ENCODE data around the gene SLC6A12.

SLC6A12 gene

DNA sequence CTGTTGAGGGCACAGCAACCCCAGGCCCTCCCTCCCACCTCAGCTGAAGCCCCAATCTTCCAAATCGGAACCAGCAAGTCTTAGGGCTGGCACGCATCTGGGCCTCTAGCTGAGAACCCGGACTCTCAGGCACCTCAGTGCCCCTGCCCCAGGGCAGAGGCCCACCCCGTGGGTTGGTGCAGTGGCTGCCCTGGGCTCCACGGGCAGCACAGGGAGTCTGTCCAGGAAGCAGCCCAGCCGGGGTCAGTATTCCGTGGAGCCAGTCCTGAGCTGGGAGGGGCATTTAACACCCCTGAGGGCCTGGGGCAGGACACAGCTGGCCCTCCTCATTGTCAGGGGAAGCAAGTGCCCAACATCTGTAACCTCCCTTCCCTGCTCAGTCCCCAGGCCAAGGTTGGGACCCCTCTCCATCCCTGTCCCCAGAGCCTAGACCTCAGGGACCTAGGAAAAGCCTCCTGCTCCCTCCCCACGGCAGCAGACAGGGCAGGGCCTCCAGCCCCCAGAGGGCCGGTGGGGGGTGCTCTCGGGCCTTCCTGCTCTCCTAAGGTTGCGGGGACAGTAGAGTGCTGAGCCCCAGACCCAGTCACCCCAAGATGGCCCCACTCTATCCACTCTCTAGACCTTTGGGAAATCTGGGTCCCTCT lies 36.5 kb downstream of the SLC6A12 start:
- no peak for DNase-seq (ENCODE audit: low spot score)

GRCh38 chr12:176321-177181 lies 37.4 kb downstream of the SLC6A12 start:
- peak; percentile 75 for DNase-seq (ENCODE audit: low spot score)

- no peak for DNase-seq (ENCODE audit: low spot score)
Observed at GRCh38 chr12:175759-176158, 38.2 kb downstream of the SLC6A12 start.

DNA sequence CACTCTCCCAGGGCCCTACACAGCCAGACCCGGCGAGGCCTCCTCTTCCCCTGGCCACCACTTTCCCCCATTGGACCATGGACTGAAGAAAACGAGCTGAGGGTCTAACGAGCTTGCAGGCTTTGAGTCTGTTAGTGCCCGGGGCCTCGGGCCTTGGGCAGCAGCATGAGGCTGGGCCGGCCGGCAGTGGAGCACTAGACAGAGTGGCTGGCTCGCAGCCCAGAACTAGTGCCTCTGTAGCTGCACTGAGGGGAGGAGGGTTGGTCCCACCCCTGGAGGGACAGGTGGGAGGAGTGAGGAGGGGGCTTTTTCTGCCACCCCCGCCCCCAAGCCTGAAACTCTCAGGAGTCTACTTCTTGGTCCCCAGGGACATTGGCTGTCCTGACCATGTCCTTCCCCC lies 38.7 kb downstream of the SLC6A12 start:
- DNase-seq (ENCODE audit: low spot score), result no peak

- no peak for DNase-seq (ENCODE audit: low spot score)
Observed at GRCh38 chr12:174596-174995, 39.4 kb downstream of the SLC6A12 start.

GRCh38 chr12:174124-174523 lies 39.8 kb downstream of the SLC6A12 start:
- DNase-seq (ENCODE audit: low spot score), result no peak

- DNase-seq (ENCODE audit: low spot score), result no peak
Observed at GRCh38 chr12:172732-173161, 41.2 kb downstream of the SLC6A12 start.

- no peak for DNase-seq (ENCODE audit: low spot score)
Observed at GRCh38 chr12:171743-172676, 41.9 kb downstream of the SLC6A12 start.

- DNase-seq (ENCODE audit: low spot score), result no peak
Observed at GRCh38 chr12:171276-171675, 42.7 kb downstream of the SLC6A12 start.

DNA sequence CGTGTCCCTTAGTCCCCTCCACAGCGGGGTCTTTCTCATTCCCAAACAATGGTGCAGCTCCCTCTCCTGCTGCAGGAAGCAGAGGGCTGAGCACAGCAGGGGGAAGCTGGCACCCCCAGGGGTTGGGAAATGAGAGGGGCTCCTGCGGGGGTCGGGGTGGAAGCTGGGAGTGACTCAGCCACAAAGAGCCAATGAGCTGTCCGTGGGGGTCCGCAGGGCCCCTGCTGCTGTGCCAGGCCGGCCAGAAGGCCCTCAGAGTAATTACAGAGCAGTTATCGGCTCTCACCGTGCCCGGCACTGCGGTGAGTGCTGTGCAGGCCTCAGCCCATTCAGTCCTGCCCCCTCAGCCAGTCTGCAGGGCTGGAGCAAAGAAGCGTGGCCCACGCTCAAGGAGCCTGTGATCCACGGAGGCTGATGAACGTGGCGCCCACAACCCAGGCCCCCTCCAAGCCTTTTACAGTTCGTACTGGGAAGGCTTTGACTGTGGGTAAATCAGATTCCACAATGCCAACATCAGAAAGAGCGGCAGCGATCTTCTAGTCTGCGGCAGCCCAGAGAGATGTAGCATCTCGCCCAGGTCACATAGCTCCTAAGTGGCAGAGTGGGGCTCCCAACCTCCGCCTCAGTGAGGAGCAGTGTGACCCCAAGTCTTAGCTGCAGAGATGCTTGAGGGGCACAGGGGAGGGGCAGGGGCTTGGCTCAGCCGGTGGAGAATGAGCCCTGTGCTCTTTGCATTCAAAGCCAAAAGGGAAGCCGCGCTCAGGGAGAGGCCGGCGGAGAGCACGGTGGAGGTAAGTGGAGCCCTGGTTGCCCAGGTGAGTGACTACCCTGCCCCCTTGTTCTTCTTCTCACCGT lies 43.4 kb downstream of the SLC6A12 start:
- DNase-seq (ENCODE audit: low spot score), result no peak

DNA sequence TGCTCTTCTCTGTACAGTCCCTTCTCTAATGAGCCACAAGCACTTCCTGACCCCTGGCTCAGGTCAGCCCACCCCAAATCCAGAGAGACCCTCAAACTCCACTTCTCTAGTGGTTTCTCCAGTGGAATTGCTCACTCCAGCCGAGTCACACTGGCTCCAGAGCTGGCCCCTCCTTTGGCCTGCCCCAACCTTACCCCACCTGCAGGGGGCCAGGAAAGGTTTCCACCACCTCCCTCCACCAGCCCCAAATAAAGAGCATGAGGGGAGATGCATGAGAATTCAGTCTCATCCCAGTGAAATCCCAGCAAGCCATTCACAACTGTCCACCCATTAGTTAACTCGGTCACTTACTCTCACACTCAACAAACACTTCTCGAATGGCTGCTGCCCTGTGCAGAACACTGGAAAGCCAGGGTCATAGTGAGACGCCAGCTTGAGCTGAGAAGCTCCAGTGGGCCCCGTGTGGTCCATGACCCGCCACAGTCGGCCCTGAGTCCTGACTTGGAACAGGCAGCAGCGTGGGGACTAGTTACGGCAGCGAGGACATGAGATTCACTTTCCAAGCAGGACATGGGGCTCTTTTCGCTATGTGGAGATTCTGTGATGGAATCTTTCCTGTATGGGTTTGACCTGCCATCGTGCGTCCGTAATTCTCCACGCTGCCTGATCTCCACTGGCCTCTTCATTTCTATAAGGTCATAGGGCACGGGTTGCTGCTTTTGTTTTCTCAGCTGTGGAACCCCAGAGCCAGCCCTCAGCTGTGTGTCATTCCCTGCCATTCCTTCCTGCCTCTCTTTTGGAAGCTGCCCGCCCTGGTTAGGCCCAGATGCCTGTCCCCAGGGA lies 44.2 kb downstream of the SLC6A12 start:
- DNase-seq (ENCODE audit: low spot score), result no peak

GRCh38 chr12:168763-169525 lies 45.0 kb downstream of the SLC6A12 start:
- no peak for DNase-seq (ENCODE audit: low spot score)

DNA sequence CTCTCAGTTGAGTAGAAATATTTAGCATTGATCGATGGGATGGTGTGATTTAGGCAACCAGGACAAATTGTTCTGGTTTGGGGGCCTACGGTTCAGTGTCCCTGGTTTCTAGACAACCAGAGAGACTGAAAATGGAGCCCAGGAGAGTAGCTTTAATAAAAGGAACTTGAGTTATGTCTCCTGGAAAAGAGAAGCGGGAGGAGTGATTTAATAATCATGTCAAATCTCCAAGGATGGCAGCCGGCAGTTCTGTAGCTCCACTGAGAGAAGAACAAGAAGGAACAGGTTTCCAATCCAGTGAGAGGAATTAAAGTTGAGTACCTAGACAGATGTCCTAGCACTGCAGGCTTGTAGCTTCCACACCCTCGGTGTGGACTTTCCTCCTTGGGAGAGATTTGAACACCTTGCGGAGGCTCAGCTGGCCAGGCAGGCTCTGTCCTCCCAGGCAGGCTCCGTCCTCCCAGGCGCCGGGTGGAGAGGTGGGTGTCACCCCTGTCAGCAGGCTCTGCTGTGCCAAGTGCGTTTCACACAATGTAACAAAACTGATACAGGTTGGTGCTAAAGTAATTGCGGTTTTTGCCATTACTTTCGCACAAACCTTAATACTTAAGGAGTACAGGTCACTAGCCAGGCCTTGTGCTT lies 45.9 kb downstream of the SLC6A12 start:
- no peak for DNase-seq (ENCODE audit: low spot score)

GRCh38 chr12:166425-167075 lies 47.4 kb downstream of the SLC6A12 start:
- DNase-seq (ENCODE audit: low spot score), result no peak

DNA sequence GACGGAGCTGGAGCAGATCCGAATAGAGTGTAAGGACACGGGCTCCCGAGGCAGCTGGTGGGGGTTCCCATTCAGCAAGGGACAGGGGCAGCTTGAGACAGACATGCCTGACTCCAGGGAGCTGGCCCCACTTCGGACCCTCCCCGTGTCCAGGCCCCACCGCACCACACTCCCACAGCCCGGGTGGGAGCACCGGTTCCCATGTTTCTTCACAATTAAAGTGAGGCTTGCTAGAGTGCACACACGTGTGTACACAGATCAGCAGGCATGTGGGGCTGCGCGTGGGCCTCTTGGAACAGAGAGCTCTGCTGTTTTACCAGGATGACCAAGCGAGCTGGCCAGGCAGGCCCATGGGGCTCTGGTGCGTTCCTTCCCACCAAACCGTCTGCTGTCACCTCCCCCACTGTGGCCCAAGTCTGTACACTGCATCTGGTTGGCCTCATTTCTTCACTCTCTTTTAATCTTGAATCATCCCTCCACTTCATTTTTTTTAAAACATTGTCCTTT lies 48.0 kb downstream of the SLC6A12 start:
- no peak for DNase-seq (ENCODE audit: low spot score)

DNA sequence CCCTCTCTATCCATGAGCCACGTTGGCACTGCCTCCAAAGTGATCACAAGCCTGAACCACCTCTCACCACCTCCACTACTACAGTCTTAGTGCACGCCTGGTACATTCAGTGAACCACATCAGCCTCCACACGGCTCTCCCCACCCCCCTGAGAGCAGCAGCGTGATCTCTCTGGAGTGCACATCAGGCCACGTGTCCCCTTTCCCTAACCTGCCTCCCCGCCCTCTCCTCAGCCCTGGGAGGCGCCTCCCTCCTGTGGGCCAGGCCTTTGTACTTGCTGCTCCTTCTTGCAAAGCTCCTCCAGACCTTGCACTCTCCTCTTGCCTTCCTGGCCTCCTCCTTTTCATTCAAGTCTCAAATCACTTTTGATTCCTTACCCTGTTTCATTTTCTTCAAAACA lies 49.8 kb downstream of the SLC6A12 start:
- no peak for DNase-seq (ENCODE audit: low spot score)

GRCh38 chr12:163406-163986 lies 50.5 kb downstream of the SLC6A12 start:
- no peak for DNase-seq (ENCODE audit: low spot score)

All from cerebellar cortex (tissue), 1 donor.